Gastrocnemius medialis (tissue), 4 donors: ENCODE data around the gene KIRREL3.

ENCODE experiments used
- CTCF ChIP-seq, 5 experiments: fragments of 450-650 bp in 3 of 5; fragments of 200-600 bp in 2 of 5; sonication (generic) in 2 of 5; IDR thresholded peaks in 4 of 5; conservative IDR thresholded peaks in 1 of 5; 1 replicate in 4 of 5; 2 replicates in 1 of 5; pipeline ENCODE4 v1.5.1; 2016 to 2019; ENCODE audit warnings: antibody characterized with exemption in 5 of 5, mild to moderate bottlenecking in 3 of 5, moderate library complexity in 3 of 5
- POLR2A ChIP-seq, 2 donors: fragments of 450-650 bp; IDR thresholded peaks; one replicate each; pipeline ENCODE4 v1.6.1; 2017; ENCODE audit warnings: antibody characterized with exemption in 2 of 2, mild to moderate bottlenecking in 2 of 2, moderate library complexity in 2 of 2

- TF ChIP-seq CTCF (IDR thresholded peaks at IDR 0.05 in 4 of 5, conservative IDR thresholded peaks at IDR 0.05 in 1 of 5) (no peak), POLR2A (IDR thresholded peaks at IDR 0.05) (no peak)
These were observed 82.0 kb downstream of the KIRREL3 start for GRCh38 chr11:126918556-126918955.
